SU-DHL-6 (cell line): Measurements from ENCODE around the gene RNF130.
"Not testable (repeated sequence)": the region's sequence is repeated elsewhere in the genome, so short reads cannot be mapped to it uniquely, and the experiment has no call there.

Experiments
- H2AFZ ChIP-seq: fragments of 200-600 bp; sonication (generic); 2 replicates; pipeline ENCODE4 v1.6.1; 2014; ENCODE audit warnings: low read depth, mild to moderate bottlenecking, moderate library complexity, mixed read lengths, antibody characterized with exemption, low read length; ENCODE audit not compliant: severe bottlenecking
- H3F3A ChIP-seq: fragments of 200-600 bp; shearing (Covaris generic); 2 replicates; pipeline ENCODE4 v1.6.0; 2016; ENCODE audit warnings: antibody characterized with exemption, mild to moderate bottlenecking; ENCODE audit not compliant: insufficient read depth
- H3K27ac ChIP-seq: fragments of 200-600 bp; sonication (generic); 2 replicates; pipeline ENCODE4 v1.5.1; 2016; ENCODE audit warnings: low read depth, mild to moderate bottlenecking, low read length, moderate library complexity, mixed read lengths
- H3K27me3 ChIP-seq: fragments of 200-600 bp; sonication (generic), shearing (Covaris generic); 2 replicates; pipeline ENCODE4 v1.6.0; 2014; ENCODE audit warnings: mild to moderate bottlenecking, low read length
- H3K36me3 ChIP-seq: fragments of 200-600 bp; sonication (generic); 2 replicates; pipeline ENCODE4 v1.6.1; 2014; ENCODE audit warnings: mild to moderate bottlenecking, low read length, mixed read lengths
- H3K4me2 ChIP-seq: fragments of 300-600, 200-600 bp; shearing (Covaris generic), sonication (generic); 2 replicates; pipeline ENCODE4 v1.6.0; 2014; ENCODE audit warnings: low read length, low read depth, mild to moderate bottlenecking; ENCODE audit not compliant: poor library complexity, severe bottlenecking
- H3K4me3 ChIP-seq: fragments of 200-600 bp; sonication (generic); 2 replicates; pipeline ENCODE4 v1.5.1; 2014; ENCODE audit warnings: antibody characterized with exemption, low read length, mild to moderate bottlenecking, mixed read lengths; ENCODE audit not compliant: insufficient read depth, poor library complexity, severe bottlenecking
- H3K79me2 ChIP-seq: fragments of 200-600 bp; sonication (generic); 2 replicates; pipeline ENCODE4 v1.6.1; 2014; ENCODE audit warnings: mild to moderate bottlenecking, low read length, moderate library complexity; ENCODE audit not compliant: insufficient read depth
- H3K9ac ChIP-seq: fragments of 200-600 bp; sonication (generic); 2 replicates; pipeline ENCODE4 v1.7.0; 2014; ENCODE audit warnings: mild to moderate bottlenecking, low read length
- H3K9me2 ChIP-seq: fragments of 200-600 bp; sonication (generic); replicated peaks from 2 replicates; pipeline ENCODE4 v1.6.1; 2014; ENCODE audit warnings: low read length; ENCODE audit not compliant: insufficient read depth
- H3K9me3 ChIP-seq: fragments of 200-600 bp; sonication (generic); 2 replicates; pipeline ENCODE4 v1.6.1; 2014; ENCODE audit warnings: low read length, mixed read lengths; ENCODE audit not compliant: insufficient read depth
- H4K20me1 ChIP-seq: fragments of 200-600 bp; sonication (generic); 2 replicates; pipeline ENCODE4 v1.6.1; 2014; ENCODE audit warnings: low read depth, mild to moderate bottlenecking, antibody characterized with exemption, low read length, moderate library complexity, mixed read lengths
- EZH2phosphoT487 ChIP-seq: fragments of 200-600 bp; sonication (generic), shearing (Covaris generic); conservative IDR thresholded peaks from 2 replicates; pipeline ENCODE4 v1.6.1; 2018; ENCODE audit warnings: mild to moderate bottlenecking, antibody characterized with exemption, low read length, moderate library complexity, mixed read lengths
- TF ChIP-seq, protein P1 (sequence below): fragments of 200-600 bp; sonication (generic); IDR thresholded peaks from one replicate; pipeline ENCODE4 v1.5.1; 2017; ENCODE audit warnings: antibody characterized with exemption, mild to moderate bottlenecking, low read length, moderate library complexity; ENCODE audit not compliant: insufficient read depth, poor library complexity, severe bottlenecking

The RNF130 gene

DNA sequence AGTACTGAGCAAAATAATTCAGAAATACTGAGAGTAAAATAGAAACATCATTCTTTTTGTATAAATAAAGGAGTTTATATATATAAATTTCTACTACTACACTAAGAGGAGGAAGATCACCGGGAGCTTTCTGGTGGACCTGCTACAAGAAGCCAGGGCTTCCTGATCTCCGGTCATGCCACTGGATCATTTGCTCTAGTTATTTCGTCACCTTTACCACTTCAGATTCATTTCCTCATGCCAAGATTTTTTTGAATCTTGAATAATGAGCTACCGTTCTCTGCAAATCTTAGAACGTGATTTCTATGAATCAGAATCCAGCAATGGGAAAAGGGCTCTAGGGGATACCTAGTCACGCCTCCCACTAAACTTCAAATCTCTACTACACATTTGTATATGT lies 111.9 kb downstream of the RNF130 start:
- Histone ChIP-seq H3K4me3 (no peak overlapping the region), H3K27ac (no peak overlapping the region), H2AFZ (no peak overlapping the region), H3K79me2 (no peaks in the 10 kb centered on the region), H3K9ac (no peak overlapping the region), H3K36me3 (no peaks in the 10 kb centered on the region), H4K20me1 (no peaks in the 10 kb centered on the region), H3F3A (no peaks in the 10 kb centered on the region), H3K4me2 (no peak overlapping the region), H3K9me2 (no peaks in the 10 kb centered on the region), H3K27me3 (no peaks in the 10 kb centered on the region), H3K9me3 (no peaks in the 10 kb centered on the region)
- TF ChIP-seq EZH2phosphoT487 = no peak
- TF ChIP-seq, protein P1, sequence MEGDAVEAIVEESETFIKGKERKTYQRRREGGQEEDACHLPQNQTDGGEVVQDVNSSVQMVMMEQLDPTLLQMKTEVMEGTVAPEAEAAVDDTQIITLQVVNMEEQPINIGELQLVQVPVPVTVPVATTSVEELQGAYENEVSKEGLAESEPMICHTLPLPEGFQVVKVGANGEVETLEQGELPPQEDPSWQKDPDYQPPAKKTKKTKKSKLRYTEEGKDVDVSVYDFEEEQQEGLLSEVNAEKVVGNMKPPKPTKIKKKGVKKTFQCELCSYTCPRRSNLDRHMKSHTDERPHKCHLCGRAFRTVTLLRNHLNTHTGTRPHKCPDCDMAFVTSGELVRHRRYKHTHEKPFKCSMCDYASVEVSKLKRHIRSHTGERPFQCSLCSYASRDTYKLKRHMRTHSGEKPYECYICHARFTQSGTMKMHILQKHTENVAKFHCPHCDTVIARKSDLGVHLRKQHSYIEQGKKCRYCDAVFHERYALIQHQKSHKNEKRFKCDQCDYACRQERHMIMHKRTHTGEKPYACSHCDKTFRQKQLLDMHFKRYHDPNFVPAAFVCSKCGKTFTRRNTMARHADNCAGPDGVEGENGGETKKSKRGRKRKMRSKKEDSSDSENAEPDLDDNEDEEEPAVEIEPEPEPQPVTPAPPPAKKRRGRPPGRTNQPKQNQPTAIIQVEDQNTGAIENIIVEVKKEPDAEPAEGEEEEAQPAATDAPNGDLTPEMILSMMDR = no peak

DNA sequence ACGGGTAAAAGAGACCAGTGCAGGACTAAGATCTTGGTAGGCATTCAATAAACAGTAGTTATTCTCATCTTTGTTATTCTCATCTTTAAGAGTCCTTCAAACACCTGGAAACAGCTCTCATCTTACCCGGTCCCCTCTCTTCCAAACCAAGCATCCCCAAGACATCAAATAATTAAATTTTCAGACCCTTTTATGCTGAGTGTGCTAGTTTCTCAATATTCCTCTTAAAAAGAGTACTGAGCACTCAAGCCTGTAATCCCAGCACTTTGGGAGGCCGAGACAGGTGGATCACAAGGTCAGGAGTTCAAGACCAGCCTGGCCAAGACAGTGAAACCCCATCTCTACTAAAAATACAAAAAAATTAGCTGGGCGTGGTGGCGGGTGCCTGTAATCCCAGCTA lies 112.4 kb downstream of the RNF130 start:
- not testable (repeated sequence) for H2AFZ ChIP-seq, H3K27me3 ChIP-seq, H3K4me3 ChIP-seq, H3K9me3 ChIP-seq, H3F3A ChIP-seq, H3K36me3 ChIP-seq, H3K27ac ChIP-seq, H3K9me2 ChIP-seq, H3K79me2 ChIP-seq, H4K20me1 ChIP-seq, H3K4me2 ChIP-seq, H3K9ac ChIP-seq

DNA sequence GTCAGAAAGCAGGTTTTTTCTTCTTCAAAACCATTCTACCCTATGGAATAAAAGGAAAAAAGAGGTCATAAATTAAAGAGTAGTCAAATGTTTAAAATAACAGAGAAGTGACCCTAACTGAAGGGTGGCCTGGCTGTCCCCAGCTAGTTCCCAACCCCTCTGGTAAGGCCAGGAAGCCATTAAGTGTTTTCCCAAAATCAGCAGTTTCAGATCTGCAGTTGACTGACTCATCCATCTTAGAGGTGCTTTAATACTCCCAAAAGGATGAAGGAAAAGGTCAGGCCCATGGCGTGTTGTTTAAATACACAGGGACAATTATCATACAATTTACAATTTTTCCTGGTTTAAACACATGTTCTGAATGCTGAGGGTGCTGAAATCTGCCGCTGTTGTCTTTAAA lies 115.9 kb downstream of the RNF130 start:
- H3K9me2 ChIP-seq = no peaks in the 10 kb centered on the region
- no peak overlapping the region for H3K9ac ChIP-seq
- no peaks in the 10 kb centered on the region for H3K36me3 ChIP-seq
- no peak overlapping the region for H2AFZ ChIP-seq
- H3F3A ChIP-seq = no peaks in the 10 kb centered on the region
- H4K20me1 ChIP-seq = no peaks in the 10 kb centered on the region
- H3K27ac ChIP-seq = no peak overlapping the region
- TF ChIP-seq, protein P1 = no peak
- TF ChIP-seq EZH2phosphoT487 = no peak
- no peaks in the 10 kb centered on the region for H3K9me3 ChIP-seq
- no peak overlapping the region for H3K4me2 ChIP-seq
- no peak overlapping the region for H3K4me3 ChIP-seq
- no peaks in the 10 kb centered on the region for H3K27me3 ChIP-seq
- no peaks in the 10 kb centered on the region for H3K79me2 ChIP-seq

DNA sequence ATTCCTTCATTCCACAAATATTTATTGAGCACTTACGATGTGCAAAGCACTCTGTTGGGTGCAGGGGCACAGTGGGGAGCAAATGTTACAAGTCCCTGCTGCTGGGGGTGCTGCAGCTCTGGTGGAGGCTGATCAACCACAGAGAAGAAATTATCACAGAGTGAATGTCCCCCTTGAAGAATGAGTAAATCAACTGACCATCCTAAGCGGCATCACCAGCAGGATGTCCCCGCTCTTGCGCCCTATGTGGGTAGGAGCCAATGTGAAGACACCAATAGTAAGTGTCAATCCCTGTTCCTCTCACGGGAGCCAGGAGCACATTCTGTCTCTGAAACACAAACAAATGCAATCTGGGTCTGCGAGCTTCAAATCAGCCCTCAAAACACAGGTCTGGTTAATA lies 116.5 kb downstream of the RNF130 start:
- Histone ChIP-seq H3K79me2 (no peaks in the 10 kb centered on the region), H3K36me3 (no peaks in the 10 kb centered on the region)

More for the DNA sequence above, 116.5 kb downstream of the RNF130 start:
- Histone ChIP-seq H3K27me3 (no peaks in the 10 kb centered on the region), H4K20me1 (no peaks in the 10 kb centered on the region), H3K9ac (no peak overlapping the region), H3K9me2 (no peaks in the 10 kb centered on the region), H2AFZ (no peak overlapping the region), H3K4me3 (no peak overlapping the region), H3F3A (no peaks in the 10 kb centered on the region), H3K4me2 (no peak overlapping the region), H3K27ac (no peak overlapping the region), H3K9me3 (no peaks in the 10 kb centered on the region)
- no peak for TF ChIP-seq EZH2phosphoT487
- TF ChIP-seq, protein P1 = no peak
